ENCODE measurements around the gene FBXO42.

Gene FBXO42

DNA sequence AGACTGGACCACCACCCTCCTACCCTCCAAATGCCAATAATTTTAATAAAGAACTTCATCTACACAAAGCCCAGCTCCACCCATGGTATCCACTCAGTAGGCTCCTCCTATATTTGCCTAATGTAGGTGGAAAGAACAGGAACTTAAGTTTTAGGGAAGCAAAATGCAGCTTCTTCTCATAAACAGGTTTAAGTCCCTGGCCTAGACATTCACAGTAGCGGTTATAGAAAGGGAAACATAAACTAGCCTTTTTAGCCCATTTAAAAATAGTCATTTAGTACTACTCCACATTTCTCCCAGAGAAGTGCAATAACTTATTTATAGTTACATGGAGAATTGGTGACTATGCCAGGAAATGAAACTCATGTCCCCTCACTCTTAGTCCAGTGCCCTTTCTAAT, 58.7 kb downstream of the FBXO42 start:
- Mint-ChIP-seq H3K4me1 (ENCODE audit: low read depth in 2 of 2) (peaks cover 6 to 13% of the 10 kb centered on the region in 2 donors), H3K27me3 (no peaks in the 10 kb centered on the region), H3K4me3 (no peak overlapping the region), H3K36me3 (ENCODE audit: insufficient read depth) (peaks cover 38% of the 10 kb centered on the region), H3K9me3 (no peaks in the 10 kb centered on the region), H3K27ac (peak overlapping the region in 1 of 2 donors; percentile 25)
- DNase-seq, result no peak
- no peak for ATAC-seq (replicated peaks)

- Mint-ChIP-seq H3K27me3 (no peaks in the 10 kb centered on the region), H3K4me3 (no peak overlapping the region), H3K36me3 (ENCODE audit: insufficient read depth) (peaks cover 39% of the 10 kb centered on the region), H3K9me3 (no peaks in the 10 kb centered on the region), H3K27ac (no peak overlapping the region), H3K4me1 (ENCODE audit: low read depth in 2 of 2) (peaks cover 6 to 13% of the 10 kb centered on the region in 2 donors)
- ATAC-seq (replicated peaks) (no peak), DNase-seq (no peak)
Measured at GRCh38 chr1:16292739-16293138, 59.5 kb downstream of the FBXO42 start.

- Mint-ChIP-seq H3K4me1 (ENCODE audit: low read depth in 2 of 2) (peaks cover 6 to 13% of the 10 kb centered on the region in 2 donors), H3K4me3 (no peak overlapping the region), H3K27me3 (no peaks in the 10 kb centered on the region), H3K9me3 (no peaks in the 10 kb centered on the region), H3K27ac (peak overlapping the region in 1 of 2 donors; percentile 32), H3K36me3 (ENCODE audit: insufficient read depth) (peaks cover 22% of the 10 kb centered on the region)
- DNase-seq, result no peak
- ATAC-seq (replicated peaks), result no peak
Measured at GRCh38 chr1:16289959-16290358, 62.3 kb downstream of the FBXO42 start.

DNA sequence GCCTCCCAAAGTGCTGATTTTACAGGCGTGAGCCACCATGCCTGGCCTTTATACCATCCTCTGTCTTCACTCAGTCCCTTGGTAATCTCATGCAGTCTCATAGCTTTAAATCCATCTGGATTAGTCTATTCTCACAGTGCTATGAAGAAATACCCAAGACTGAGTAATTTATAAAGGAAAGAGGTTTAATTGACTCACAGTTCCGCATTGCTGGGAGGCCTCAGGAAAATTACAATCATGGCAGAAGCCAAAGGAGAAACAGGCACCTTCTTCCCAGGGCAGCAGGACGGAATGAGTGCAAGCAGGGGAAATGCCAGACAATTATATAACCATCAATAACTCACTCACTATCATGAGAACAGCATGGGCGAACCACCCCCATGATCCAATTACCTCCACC, 66.2 kb downstream of the FBXO42 start:
- no peaks in the 10 kb centered on the region for H3K9me3 Mint-ChIP-seq
- H3K4me3 Mint-ChIP-seq, result no peak overlapping the region
- peaks cover 12% of the 10 kb centered on the region for H3K36me3 Mint-ChIP-seq (ENCODE audit: insufficient read depth)
- DNase-seq (no peak), ATAC-seq (replicated peaks) (no peak)
- H3K27ac Mint-ChIP-seq, result no peak overlapping the region
- no peaks in the 10 kb centered on the region for H3K27me3 Mint-ChIP-seq
- H3K4me1 Mint-ChIP-seq (ENCODE audit: low read depth in 2 of 2), result peaks cover 6 to 12% of the 10 kb centered on the region in 2 donors

DNA sequence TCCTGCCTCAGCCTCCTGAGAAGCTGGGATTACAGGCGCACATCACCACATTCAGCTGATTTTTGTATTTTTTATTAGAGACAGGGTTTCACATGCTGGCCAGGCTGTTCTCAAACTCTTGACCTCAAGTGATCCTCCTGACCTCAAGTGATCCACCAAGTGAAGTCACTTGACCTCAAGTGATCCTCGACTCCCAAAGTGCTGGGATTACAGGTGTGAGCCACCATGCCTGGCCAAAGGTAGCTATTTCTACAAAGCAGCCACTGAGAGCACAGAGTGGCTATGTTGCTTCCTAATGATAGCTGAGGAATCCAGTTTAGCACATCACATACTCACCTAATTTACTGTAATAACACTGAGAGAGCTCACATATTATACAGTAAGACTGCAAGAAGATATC, 70.5 kb downstream of the FBXO42 start:
- DNase-seq (no peak), ATAC-seq (replicated peaks) (no peak)
- no peak overlapping the region for H3K4me3 Mint-ChIP-seq
- H3K36me3 Mint-ChIP-seq (ENCODE audit: insufficient read depth), result no peaks in the 10 kb centered on the region
- H3K27ac Mint-ChIP-seq, result no peak overlapping the region
- no peaks in the 10 kb centered on the region for H3K9me3 Mint-ChIP-seq
- H3K27me3 Mint-ChIP-seq, result no peaks in the 10 kb centered on the region
- H3K4me1 Mint-ChIP-seq (ENCODE audit: low read depth in 2 of 2), result peaks cover 2 to 12% of the 10 kb centered on the region in 2 donors

- ATAC-seq (replicated peaks) (no peak), DNase-seq (no peak)
- Mint-ChIP-seq H3K27me3 (no peaks in the 10 kb centered on the region), H3K27ac (peak overlapping the region; percentile 62 to 66), H3K4me3 (no peak overlapping the region), H3K36me3 (ENCODE audit: insufficient read depth) (peaks cover 1% of the 10 kb centered on the region), H3K9me3 (no peaks in the 10 kb centered on the region), H3K4me1 (ENCODE audit: low read depth in 2 of 2) (peaks cover 6 to 17% of the 10 kb centered on the region in 2 donors)
Measured at GRCh38 chr1:16279186-16279585, 73.1 kb downstream of the FBXO42 start.

DNA sequence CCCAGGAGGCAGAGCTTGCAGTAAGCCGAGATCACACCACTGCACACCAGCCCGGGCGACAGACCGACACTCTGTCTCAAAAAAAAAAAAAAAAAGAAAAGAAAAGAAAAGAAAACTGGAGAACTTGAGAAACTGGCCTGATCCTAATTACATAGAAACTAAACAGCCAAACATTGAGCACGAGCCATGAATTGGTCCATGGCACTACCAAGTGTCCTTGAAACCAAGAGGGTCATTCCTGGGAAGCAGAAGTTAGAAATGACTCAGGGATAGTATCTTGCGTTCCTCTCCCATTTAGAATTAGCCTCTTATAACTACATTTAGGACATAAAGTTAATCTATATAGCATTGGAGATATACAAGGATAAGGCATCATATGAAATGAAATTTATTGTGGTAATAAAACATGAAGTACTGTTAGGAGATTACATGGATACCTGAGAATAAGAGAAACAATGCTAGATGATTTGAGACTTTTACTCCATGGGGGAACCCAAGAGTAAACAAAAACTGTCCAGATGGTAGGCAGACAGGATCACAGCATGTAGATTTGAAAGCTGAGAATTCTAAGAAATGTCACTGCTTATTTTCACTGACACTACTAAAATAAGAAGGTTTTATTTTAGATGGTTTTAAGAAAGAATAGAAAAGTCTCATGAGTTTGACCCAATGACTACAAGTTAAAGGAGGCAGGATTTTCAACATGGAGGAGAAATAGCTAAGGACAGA, 75.8 kb downstream of the FBXO42 start:
- peaks cover 11 to 29% of the 10 kb centered on the region in 2 donors for H3K4me1 Mint-ChIP-seq (ENCODE audit: low read depth in 2 of 2)
- no peak for DNase-seq
- H3K9me3 Mint-ChIP-seq, result no peaks in the 10 kb centered on the region
- ATAC-seq (replicated peaks), result no peak
- peak overlapping the region in 1 of 2 donors; percentile 38 for H3K27ac Mint-ChIP-seq
- H3K36me3 Mint-ChIP-seq (ENCODE audit: insufficient read depth), result peaks cover 6% of the 10 kb centered on the region
- H3K4me3 Mint-ChIP-seq, result no peak overlapping the region
- no peaks in the 10 kb centered on the region for H3K27me3 Mint-ChIP-seq

- Mint-ChIP-seq H3K36me3 (ENCODE audit: insufficient read depth) (peaks cover 6% of the 10 kb centered on the region), H3K4me3 (no peak overlapping the region), H3K27me3 (no peaks in the 10 kb centered on the region), H3K27ac (peak overlapping the region in 1 of 2 donors; percentile 35), H3K4me1 (ENCODE audit: low read depth in 2 of 2) (peaks cover 15 to 29% of the 10 kb centered on the region in 2 donors), H3K9me3 (no peaks in the 10 kb centered on the region)
- ATAC-seq (replicated peaks), result no peak
- no peak for DNase-seq
Measured at GRCh38 chr1:16275591-16275990, 76.7 kb downstream of the FBXO42 start.

- Mint-ChIP-seq H3K27me3 (no peaks in the 10 kb centered on the region), H3K9me3 (no peaks in the 10 kb centered on the region), H3K36me3 (ENCODE audit: insufficient read depth) (peaks cover 4% of the 10 kb centered on the region), H3K4me1 (ENCODE audit: low read depth in 2 of 2) (peaks cover 15 to 18% of the 10 kb centered on the region in 2 donors), H3K4me3 (no peak overlapping the region), H3K27ac (peak overlapping the region; percentile 67 to 81)
- DNase-seq (no peak), ATAC-seq (replicated peaks) (no peak)
Measured at GRCh38 chr1:16267690-16268180, 84.5 kb downstream of the FBXO42 start.

- no peak for DNase-seq
- no peaks in the 10 kb centered on the region for H3K27me3 Mint-ChIP-seq
- H3K36me3 Mint-ChIP-seq (ENCODE audit: insufficient read depth), result peaks cover 5% of the 10 kb centered on the region
- no peak for ATAC-seq (replicated peaks)
- H3K4me3 Mint-ChIP-seq, result no peak overlapping the region
- H3K9me3 Mint-ChIP-seq, result no peaks in the 10 kb centered on the region
- peaks cover 15 to 18% of the 10 kb centered on the region in 2 donors for H3K4me1 Mint-ChIP-seq (ENCODE audit: low read depth in 2 of 2)
- H3K27ac Mint-ChIP-seq, result peak overlapping the region; percentile 67 to 81
Measured at GRCh38 chr1:16266411-16267118, 85.7 kb downstream of the FBXO42 start.

DNA sequence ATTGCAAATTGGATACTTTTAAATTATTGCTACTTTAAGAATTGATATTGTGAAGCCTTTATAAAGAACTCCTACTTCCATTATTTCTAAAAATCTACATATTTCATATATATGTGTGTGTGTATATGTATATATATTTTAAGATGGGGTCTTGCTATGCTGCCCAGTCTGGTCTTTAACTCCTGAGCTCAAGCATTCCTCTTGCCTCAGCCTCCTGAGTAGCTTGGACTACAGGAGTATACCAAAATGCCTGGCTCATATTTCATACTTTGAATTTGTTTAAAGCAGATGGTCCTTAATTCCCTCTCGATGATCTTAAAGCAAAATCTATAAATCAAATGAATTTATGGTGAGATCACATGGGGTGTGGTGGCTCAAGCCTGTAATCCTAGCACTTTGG, 90.2 kb downstream of the FBXO42 start:
- Mint-ChIP-seq H3K27ac (no peak overlapping the region), H3K27me3 (no peaks in the 10 kb centered on the region), H3K4me3 (no peak overlapping the region), H3K4me1 (ENCODE audit: low read depth in 2 of 2) (peaks cover 6% of the 10 kb centered on the region in 2 donors), H3K36me3 (ENCODE audit: insufficient read depth) (peaks cover 8% of the 10 kb centered on the region), H3K9me3 (no peaks in the 10 kb centered on the region)
- ATAC-seq (replicated peaks) (no peak), DNase-seq (no peak)

DNA sequence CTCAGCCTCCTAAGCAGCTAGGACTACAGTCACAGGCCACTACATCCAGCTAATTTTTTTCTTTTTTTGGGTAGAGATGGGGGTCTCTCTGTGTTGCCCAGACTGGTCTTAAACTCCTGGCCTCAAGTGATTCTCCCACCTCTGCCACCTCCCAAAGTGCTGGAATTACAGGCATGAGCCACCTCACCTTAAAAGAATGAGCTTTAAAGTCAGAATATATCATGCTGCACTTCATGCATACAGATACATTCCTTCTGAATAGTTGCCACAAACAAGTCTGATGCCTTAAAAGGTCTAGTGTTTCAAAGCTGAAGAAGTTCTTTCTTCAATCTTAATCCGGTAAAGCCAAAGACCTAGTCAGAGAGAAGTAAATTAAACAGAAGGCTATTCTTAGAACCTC, 91.5 kb downstream of the FBXO42 start:
- no peak overlapping the region for H3K27ac Mint-ChIP-seq
- no peak for DNase-seq
- H3K4me1 Mint-ChIP-seq (ENCODE audit: low read depth in 2 of 2), result no peaks in the 10 kb centered on the region
- no peaks in the 10 kb centered on the region for H3K9me3 Mint-ChIP-seq
- no peak for ATAC-seq (replicated peaks)
- H3K4me3 Mint-ChIP-seq, result no peak overlapping the region
- peaks cover 17% of the 10 kb centered on the region for H3K36me3 Mint-ChIP-seq (ENCODE audit: insufficient read depth)
- H3K27me3 Mint-ChIP-seq, result no peaks in the 10 kb centered on the region

DNA sequence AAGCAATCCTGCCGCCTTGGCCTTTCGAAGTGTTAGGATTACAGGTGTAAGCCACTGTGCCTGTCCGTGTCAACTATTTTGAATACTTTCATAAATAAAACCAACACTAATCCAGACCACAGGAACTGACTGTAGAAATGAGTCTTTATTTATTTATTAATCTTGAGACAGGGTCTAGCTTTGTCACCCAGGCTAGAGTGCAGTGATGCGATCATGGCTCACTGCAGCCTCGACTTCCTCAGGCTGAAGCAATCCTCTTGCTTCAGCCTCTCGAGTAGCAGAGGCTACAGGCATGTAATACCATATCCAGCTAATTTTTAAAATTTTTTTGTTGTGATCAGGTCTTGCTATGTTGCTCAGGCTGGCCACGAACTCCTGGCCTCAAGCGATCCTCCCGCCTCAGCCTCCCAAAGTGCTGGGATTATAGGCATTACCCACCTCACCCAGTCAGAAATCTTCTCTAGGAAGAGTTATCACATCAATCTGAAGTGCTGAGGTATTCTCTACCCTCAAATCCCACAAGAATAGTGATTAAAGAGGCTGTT, 93.6 kb downstream of the FBXO42 start:
- DNase-seq (no peak), ATAC-seq (replicated peaks) (no peak)
- no peaks in the 10 kb centered on the region for H3K27me3 Mint-ChIP-seq
- no peaks in the 10 kb centered on the region for H3K4me1 Mint-ChIP-seq (ENCODE audit: low read depth in 2 of 2)
- H3K9me3 Mint-ChIP-seq, result no peaks in the 10 kb centered on the region
- peak overlapping the region in 1 of 2 donors; percentile 49 for H3K27ac Mint-ChIP-seq
- peaks cover 28% of the 10 kb centered on the region for H3K36me3 Mint-ChIP-seq (ENCODE audit: insufficient read depth)
- no peak overlapping the region for H3K4me3 Mint-ChIP-seq

- ATAC-seq (replicated peaks) (no peak), DNase-seq (no peak)
- Mint-ChIP-seq H3K27ac (peak overlapping the region; percentile 38 to 49), H3K4me3 (no peak overlapping the region), H3K36me3 (ENCODE audit: insufficient read depth) (peaks cover 27% of the 10 kb centered on the region), H3K27me3 (no peaks in the 10 kb centered on the region), H3K4me1 (ENCODE audit: low read depth in 2 of 2) (no peaks in the 10 kb centered on the region), H3K9me3 (no peaks in the 10 kb centered on the region)
Measured at GRCh38 chr1:16257968-16258367, 94.3 kb downstream of the FBXO42 start.
